GM06990 (cell line): ENCODE measurements around the gene TGFBR3.

Source experiments
- DNase-seq: peaks from one replicate; pipeline ENCODE4 v3.0.0-alpha.2; 2011; ENCODE audit not compliant: insufficient read length; ENCODE audit errors: extremely low read depth
- H3K27me3 ChIP-seq: replicated peaks from 2 replicates; pipeline ENCODE4 v1.6.0; 2011; ENCODE audit warnings: low read length; ENCODE audit not compliant: control insufficient read depth, insufficient read depth
- H3K36me3 ChIP-seq: 2 replicates; pipeline ENCODE4 v1.5.1; 2011; ENCODE audit warnings: low read length; ENCODE audit not compliant: control insufficient read depth, insufficient read depth
- H3K4me3 ChIP-seq: replicated peaks from 2 replicates; pipeline ENCODE4 v1.5.1; 2011; ENCODE audit warnings: low read depth, mild to moderate bottlenecking, control low read depth, low read length
- TF ChIP-seq, protein P1 (sequence below): IDR thresholded peaks from 2 replicates; pipeline ENCODE4 v1.5.1; 2011; ENCODE audit warnings: low read length, control low read depth, mild to moderate bottlenecking, inconsistent platforms; ENCODE audit not compliant: insufficient read depth, poor library complexity, severe bottlenecking

TGFBR3 gene

GRCh38 chr1:91761295-91761721 is 124.6 kb downstream of the TGFBR3 start:
- H3K4me3 ChIP-seq: no peak overlapping the region
- H3K36me3 ChIP-seq: no peaks in the 10 kb centered on the region
- TF ChIP-seq, protein P1, sequence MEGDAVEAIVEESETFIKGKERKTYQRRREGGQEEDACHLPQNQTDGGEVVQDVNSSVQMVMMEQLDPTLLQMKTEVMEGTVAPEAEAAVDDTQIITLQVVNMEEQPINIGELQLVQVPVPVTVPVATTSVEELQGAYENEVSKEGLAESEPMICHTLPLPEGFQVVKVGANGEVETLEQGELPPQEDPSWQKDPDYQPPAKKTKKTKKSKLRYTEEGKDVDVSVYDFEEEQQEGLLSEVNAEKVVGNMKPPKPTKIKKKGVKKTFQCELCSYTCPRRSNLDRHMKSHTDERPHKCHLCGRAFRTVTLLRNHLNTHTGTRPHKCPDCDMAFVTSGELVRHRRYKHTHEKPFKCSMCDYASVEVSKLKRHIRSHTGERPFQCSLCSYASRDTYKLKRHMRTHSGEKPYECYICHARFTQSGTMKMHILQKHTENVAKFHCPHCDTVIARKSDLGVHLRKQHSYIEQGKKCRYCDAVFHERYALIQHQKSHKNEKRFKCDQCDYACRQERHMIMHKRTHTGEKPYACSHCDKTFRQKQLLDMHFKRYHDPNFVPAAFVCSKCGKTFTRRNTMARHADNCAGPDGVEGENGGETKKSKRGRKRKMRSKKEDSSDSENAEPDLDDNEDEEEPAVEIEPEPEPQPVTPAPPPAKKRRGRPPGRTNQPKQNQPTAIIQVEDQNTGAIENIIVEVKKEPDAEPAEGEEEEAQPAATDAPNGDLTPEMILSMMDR: no peak
- H3K27me3 ChIP-seq: no peaks in the 10 kb centered on the region
- DNase-seq: no peak

GRCh38 chr1:91760512-91760911 is 125.4 kb downstream of the TGFBR3 start:
- Histone ChIP-seq H3K36me3 (no peaks in the 10 kb centered on the region), H3K27me3 (no peaks in the 10 kb centered on the region), H3K4me3 (no peak overlapping the region)
- TF ChIP-seq, protein P1: no peak
- DNase-seq: no peak

DNA sequence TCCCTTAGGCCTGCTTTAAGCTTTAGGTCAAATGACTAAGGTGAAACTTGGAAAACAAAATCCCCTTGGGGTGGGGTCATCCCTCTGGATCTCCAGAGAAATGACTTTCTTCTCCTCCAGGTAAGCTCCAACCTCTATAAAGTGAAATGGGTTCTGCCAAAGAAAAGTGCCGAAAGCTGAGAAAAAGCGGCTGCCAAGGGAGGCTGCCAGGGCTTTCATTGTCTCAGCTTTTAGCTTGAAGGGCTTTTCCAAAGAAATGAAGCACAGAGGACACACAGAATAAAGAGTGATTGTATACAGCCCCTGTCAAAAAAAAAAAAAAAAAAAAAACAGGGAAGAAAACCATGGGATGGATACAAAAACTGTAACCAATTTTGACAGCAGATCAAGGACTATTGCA is 126.9 kb downstream of the TGFBR3 start:
- Histone ChIP-seq H3K27me3 (no peaks in the 10 kb centered on the region), H3K4me3 (no peak overlapping the region), H3K36me3 (no peaks in the 10 kb centered on the region)
- DNase-seq: no peak
- TF ChIP-seq, protein P1: no peak

DNA sequence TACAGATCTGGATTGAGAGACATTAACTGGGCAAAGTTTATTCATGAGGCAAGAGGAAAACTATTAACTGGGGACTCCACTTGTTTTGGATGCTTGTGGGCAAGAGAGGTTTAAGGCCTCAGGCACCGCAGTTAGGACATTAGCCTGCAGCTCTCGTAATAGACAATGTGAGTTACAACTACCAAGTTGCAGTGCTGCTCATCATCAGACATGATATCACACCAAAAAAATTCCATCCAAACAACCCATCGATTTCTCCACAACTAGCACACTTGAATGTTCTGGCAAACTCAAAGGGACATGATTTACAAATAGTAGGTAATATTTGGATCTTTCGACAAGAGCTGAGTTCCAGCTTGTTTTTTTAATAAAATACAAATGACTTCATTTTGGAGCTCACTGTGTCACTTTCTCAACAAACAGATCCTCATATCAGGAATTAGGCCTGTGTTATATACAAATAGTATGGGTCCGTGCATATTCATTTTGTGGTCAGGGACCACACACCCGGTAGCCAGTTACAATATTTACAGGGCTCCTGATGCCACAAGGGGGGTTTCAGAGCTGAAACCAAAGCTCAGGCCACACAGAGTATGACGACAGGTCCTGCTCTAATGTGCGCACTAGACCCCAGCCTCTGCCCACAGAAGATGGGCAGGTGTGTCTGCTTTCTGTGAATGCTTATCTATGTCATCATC is 128.0 kb downstream of the TGFBR3 start:
- TF ChIP-seq, protein P1: no peak
- no peaks in the 10 kb centered on the region for H3K36me3 ChIP-seq
- DNase-seq: no peak
- no peak overlapping the region for H3K4me3 ChIP-seq
- H3K27me3 ChIP-seq: no peaks in the 10 kb centered on the region

GRCh38 chr1:91755702-91756287 is 130.2 kb downstream of the TGFBR3 start:
- no peaks in the 10 kb centered on the region for H3K27me3 ChIP-seq
- no peaks in the 10 kb centered on the region for H3K36me3 ChIP-seq
- no peak for DNase-seq
- no peak overlapping the region for H3K4me3 ChIP-seq
- TF ChIP-seq, protein P1: no peak
